Thymus (tissue), 11 donors: ENCODE data around the gene TMEM175. TPM values are rescaled to one million over a fixed set of nuclear protein-coding genes. Genes with fewer than 3 reads are reported as not detected.

Experiments
- DNase-seq, 9 donors: peaks; one replicate each; pipeline ENCODE4 v3.0.0-alpha.2; 2013; ENCODE audit warnings: low spot score in 9 of 9, low read depth in 6 of 9, missing footprints in 1 of 9
- H3K27ac ChIP-seq, 2 donors: one replicate each; pipeline ENCODE4 v1.5.1; 2013; ENCODE audit warnings: control low read depth in 1 of 2, low read depth in 1 of 2, low read length in 1 of 2, mild to moderate bottlenecking in 1 of 2, moderate library complexity in 1 of 2
- H3K27me3 ChIP-seq, 2 donors: one replicate each; pipeline ENCODE4 v1.5.1; 2013; ENCODE audit warnings: low read length in 1 of 2; ENCODE audit not compliant: control insufficient read depth in 2 of 2, insufficient read depth in 1 of 2
- H3K36me3 ChIP-seq, 2 donors: one replicate each; pipeline ENCODE4 v1.5.1; 2013; ENCODE audit warnings: low read length in 1 of 2, mild to moderate bottlenecking in 1 of 2, moderate library complexity in 1 of 2; ENCODE audit not compliant: control insufficient read depth in 2 of 2, insufficient read depth in 2 of 2
- H3K4me1 ChIP-seq, 2 donors: one replicate each; pipeline ENCODE4 v1.5.1; 2013; ENCODE audit warnings: low read length in 2 of 2; ENCODE audit not compliant: control insufficient read depth in 2 of 2, insufficient read depth in 2 of 2
- H3K4me3 ChIP-seq, 2 donors: one replicate each; pipeline ENCODE4 v1.5.1; 2013; ENCODE audit warnings: low read length in 2 of 2, control low read depth in 1 of 2, mild to moderate bottlenecking in 1 of 2
- H3K9me3 ChIP-seq, 2 donors: one replicate each; pipeline ENCODE4 v1.5.1; 2013; ENCODE audit warnings: low read length in 1 of 2, mild to moderate bottlenecking in 1 of 2; ENCODE audit not compliant: control insufficient read depth in 2 of 2, insufficient read depth in 1 of 2
- WGBS: extraction: QIAGEN DNeasy Blood & Tissue Kit; methylation state at CpG from one replicate; pipeline ENCODE4 v1.1.7; 2013; 5-methylcytosine and 5-hydroxymethylcytosine counted together
- polyA plus RNA-seq: library from polyadenylated mRNA; stranded (reverse); fragments of 200-250 nt; gene quantifications from one replicate; pipeline ENCODE4 v1.2.3, GENCODE V29; 2013
- total RNA-seq: library from RNA; stranded (reverse); fragments of 120-200 nt; gene quantifications from one replicate; pipeline ENCODE4 v1.2.4, GENCODE V29; 2013
- donor health status: healthy.

TMEM175 gene
- total and polyA plus RNA-seq, 2 donors: 10.9 to 87.1 TPM

GRCh38 chr4:1006856-1007255 lies 74.6 kb downstream of the TMEM175 start:
- Histone ChIP-seq H3K4me3 (no peak overlapping the region), H3K27ac (no peak overlapping the region), H3K36me3 (no peaks in the 10 kb centered on the region), H3K27me3 (peaks cover 71 to 85% of the 10 kb centered on the region in 2 donors), H3K9me3 (peaks cover 2 to 3% of the 10 kb centered on the region in 2 donors), H3K4me1 (peaks cover 20 to 24% of the 10 kb centered on the region in 2 donors)
- DNase-seq: no peak
- 93% methylated on average over 5 of the region's 5 CpGs for WGBS

Other genes with a start within 250 kb of the TMEM175 start
- gene SLC49A3, start 243.3 kb upstream of the TMEM175 start, total RNA-seq: 1.2 TPM
- 4.8 TPM for gene SLC49A3, start 243.3 kb upstream of the TMEM175 start, polyA plus RNA-seq
- 30.6 TPM for gene PCGF3, start 226.6 kb upstream of the TMEM175 start, total RNA-seq
- gene PCGF3, start 226.6 kb upstream of the TMEM175 start, polyA plus RNA-seq: 93.4 TPM
- gene CPLX1, start 106.3 kb upstream of the TMEM175 start, total RNA-seq: 3.5 TPM
- 7.9 TPM for gene CPLX1, start 106.3 kb upstream of the TMEM175 start, polyA plus RNA-seq
- 47.5 TPM for gene GAK, start 144 bp upstream of the TMEM175 start, total RNA-seq
- 230 TPM for gene GAK, start 144 bp upstream of the TMEM175 start, polyA plus RNA-seq
- 11.3 TPM for gene DGKQ, start 41.1 kb downstream of the TMEM175 start, total RNA-seq
- gene DGKQ, start 41.1 kb downstream of the TMEM175 start, polyA plus RNA-seq: 24.1 TPM
- 12.6 TPM for gene IDUA, start 54.6 kb downstream of the TMEM175 start, total RNA-seq
- 27.4 TPM for gene IDUA, start 54.6 kb downstream of the TMEM175 start, polyA plus RNA-seq
- gene SLC26A1, start 60.9 kb downstream of the TMEM175 start, total RNA-seq: 0.14 TPM
- 0.41 TPM for gene SLC26A1, start 60.9 kb downstream of the TMEM175 start, polyA plus RNA-seq
- 1.7 TPM for gene FGFRL1, start 79.2 kb downstream of the TMEM175 start, total RNA-seq
- 6.2 TPM for gene FGFRL1, start 79.2 kb downstream of the TMEM175 start, polyA plus RNA-seq
- gene RNF212, start 181.1 kb downstream of the TMEM175 start, total RNA-seq: 1.1 TPM
- 11.2 TPM for gene RNF212, start 181.1 kb downstream of the TMEM175 start, polyA plus RNA-seq
- gene SPON2, start 240.1 kb downstream of the TMEM175 start, total RNA-seq: 5.3 TPM
- gene SPON2, start 240.1 kb downstream of the TMEM175 start, polyA plus RNA-seq: 48.2 TPM